GM21619 (cell line): Measurements from ENCODE around the gene EIF4E3.

Source experiments
- ATAC-seq: cut with Tn5 transposase; IDR thresholded peaks from one replicate; pipeline ENCODE4 v1.9.1; 2021; ENCODE audit not compliant: unreplicated experiment

Gene EIF4E3

GRCh38 chr3:71725271-71725991 lies at the start of gene EIF4E3:
TSS of gene EIF4E3 (minus strand) at chr3:71725402. CDS start at chr3:71725367, 35 bp downstream.
- no peak for ATAC-seq

- no peak for ATAC-seq
Measured at GRCh38 chr3:71771884-71772283, 46.7 kb upstream of the EIF4E3 start.

GRCh38 chr3:71771126-71771525 lies 45.9 kb upstream of the EIF4E3 start:
- no peak for ATAC-seq

- no peak for ATAC-seq
Measured at GRCh38 chr3:71763426-71763825, 38.2 kb upstream of the EIF4E3 start.

- ATAC-seq = no peak
Measured at GRCh38 chr3:71760140-71760539, 34.9 kb upstream of the EIF4E3 start.

- ATAC-seq = no peak
Measured at GRCh38 chr3:71759401-71759800, 34.2 kb upstream of the EIF4E3 start.

- ATAC-seq = no peak
Measured at GRCh38 chr3:71758091-71758490, 32.9 kb upstream of the EIF4E3 start.

GRCh38 chr3:71754610-71755253 lies 29.5 kb upstream of the EIF4E3 start:
- ATAC-seq = no peak

GRCh38 chr3:71753701-71754609 lies 28.8 kb upstream of the EIF4E3 start, which contains the start of gene GPR27:
TSS of gene GPR27 (plus strand) at chr3:71753855. CDS start at chr3:71754050, 195 bp downstream.
- no peak for ATAC-seq

GRCh38 chr3:71752831-71753700 lies 27.9 kb upstream of the EIF4E3 start:
- no peak for ATAC-seq

- no peak for ATAC-seq
Measured at GRCh38 chr3:71751602-71752001, 26.4 kb upstream of the EIF4E3 start.

GRCh38 chr3:71744738-71745137 lies 19.5 kb upstream of the EIF4E3 start:
- no peak for ATAC-seq

GRCh38 chr3:71742621-71743020 lies 17.4 kb upstream of the EIF4E3 start:
- no peak for ATAC-seq

- no peak for ATAC-seq
Measured at GRCh38 chr3:71734881-71735280, 9.7 kb upstream of the EIF4E3 start.

- ATAC-seq = no peak
Measured at GRCh38 chr3:71733319-71733718, 8.1 kb upstream of the EIF4E3 start.

- ATAC-seq = no peak
Measured at GRCh38 chr3:71732637-71733036, 7.4 kb upstream of the EIF4E3 start.

- ATAC-seq = no peak
Measured at GRCh38 chr3:71728632-71729342, 3.6 kb upstream of the EIF4E3 start.

GRCh38 chr3:71726146-71726545 lies 944 bp upstream of the EIF4E3 start:
- no peak for ATAC-seq

- no peak for ATAC-seq
Measured at GRCh38 chr3:71724584-71725270, 475 bp downstream of the EIF4E3 start.

- ATAC-seq = no peak
Measured at GRCh38 chr3:71724171-71724453, 1.1 kb downstream of the EIF4E3 start.
